Measurements from ENCODE around the gene FGF1. TPM values are rescaled to one million over a fixed set of nuclear protein-coding genes. Genes with fewer than 3 reads are reported as not detected.

FGF1 gene
- total and polyA plus RNA-seq, 2 of the 4 experiments (the other 2 are of a cell fraction) = 7.6 to 7.7 TPM

- in situ Hi-C loops (cut with MboI; ENCODE audit: low sequenced_read_pairs) (no loop called here), dilution Hi-C loops (cut with HindIII; ENCODE audit: low sequenced_read_pairs, unreplicated experiment) (no loop called here), intact Hi-C loops (cut with micrococcal nuclease) (no loop called here)
- Histone ChIP-seq H3K36me3 (ENCODE audit: control insufficient read depth, insufficient read depth, low read length) (no peaks in the 10 kb centered on the region), H3K4ac (ENCODE audit: low read depth, low read length) (peak overlapping the region; percentile 76), H2BK120ac (ENCODE audit: low read depth, low read length) (peak overlapping the region; percentile 20), H3K14ac (replicated peaks; ENCODE audit: low read depth, low read length) (peak overlapping the region; percentile 45; the same call in 1 of the 2 replicates), H3K4me3 (ENCODE audit: insufficient read depth, low read depth, low read length) (no peak overlapping the region), H2BK5ac (ENCODE audit: low read depth, low read length, poor library complexity, severe bottlenecking) (no peak overlapping the region), H2BK20ac (ENCODE audit: low read depth, low read length) (peak overlapping the region; percentile 69; the same call in 1 of the 2 replicates), H3K4me2 (ENCODE audit: low read depth, low read length) (no peak overlapping the region), H3K4me1 (ENCODE audit: control insufficient read depth, insufficient read depth, low read length) (peaks cover 16% of the 10 kb centered on the region), H2AK5ac (ENCODE audit: low read depth, low read length) (peak overlapping the region; percentile 22; the same call in 1 of the 2 replicates), H3K9ac (ENCODE audit: low read depth, low read length) (no peak overlapping the region), H3K23ac (ENCODE audit: low read depth, low read length) (peak overlapping the region; percentile 16; the same call in 1 of the 2 replicates), H4K91ac (ENCODE audit: insufficient read depth, low read depth, low read length) (peak overlapping the region; percentile 32; the same call in 1 of the 2 replicates), H3K27ac (ENCODE audit: insufficient read depth, low read length) (no peak overlapping the region), H2AFZ (replicated peaks; ENCODE audit: low read length, poor library complexity) (peak overlapping the region; percentile 48), H3K9me3 (ENCODE audit: control insufficient read depth, insufficient read depth, low read length) (no peaks in the 10 kb centered on the region), H3K9me1 (ENCODE audit: insufficient read depth, low read length) (peaks cover 3% of the 10 kb centered on the region), H2AK9ac (replicated peaks; ENCODE audit: low read depth, low read length, poor library complexity) (peak overlapping the region; percentile 6), H3K56ac (ENCODE audit: extremely low read depth, insufficient read depth, low read length) (no peak overlapping the region), H3K18ac (ENCODE audit: low read depth, low read length) (peak overlapping the region; percentile 62; the same call in 1 of the 2 replicates), H3K27me3 (ENCODE audit: control insufficient read depth, insufficient read depth, low read length) (no peaks in the 10 kb centered on the region), H3K79me1 (ENCODE audit: low read depth in 1 of 2, low read length in 2 of 2) (peaks cover 0 to 3% of the 10 kb centered on the region in 2 experiments; a peak in 1 of 4 replicates), H4K20me1 (ENCODE audit: insufficient read depth, low read length) (no peaks in the 10 kb centered on the region), H4K5ac (ENCODE audit: low read depth, low read length) (no peak overlapping the region), H4K8ac (ENCODE audit: low read depth in 2 of 2, low read length in 2 of 2) (no peak overlapping the region; a peak in 1 of 4 replicates), H2BK15ac (ENCODE audit: low read depth, low read length) (peak overlapping the region; percentile 18; the same call in 2 of the 3 replicates)
- ChIA-PET POLR2A (ENCODE audit: unreplicated experiment) (no interaction called here), CTCF (interaction anchor here (0.6 to 1.3 kb wide), 2 partner anchors 15 to 517 kb away, joined by 3 read pairs; no protein-coding TSS in a partner anchor)
- WGBS, 2 experiments (ENCODE audit: extremely low coverage in 2 of 2, insufficient read length in 1 of 2) = 100% methylated on average over 1 of the region's 2 CpGs; no CpG with 5 or more reads in 1 of the 2 experiments
- no TSS peak for BruUV-seq (replicated peaks)
- 0 out of 2 replicates have a peak, but pooled peaks have one; percentile 31 for TF ChIP-seq NFE2L2 (IDR thresholded peaks at IDR 0.05; ENCODE audit: low read depth, low read length)
- no peak for TF ChIP-seq ELK1 (IDR thresholded peaks at IDR 0.05; ENCODE audit: borderline replicate concordance, low read depth, low read length)
- no peak for DNase-seq
- no peak for ATAC-seq (ENCODE audit: low read depth)
Observed at GRCh38 chr5:142626786-142627185, 59.1 kb downstream of the FGF1 start.
